ENCODE data around the gene KCNQ1.

Gene KCNQ1

GRCh38 chr11:2461253-2461955 lies 16.6 kb downstream of the KCNQ1 start:
- DNase-seq (ENCODE audit: low read depth), result no peak

GRCh38 chr11:2461956-2462542 lies 17.2 kb downstream of the KCNQ1 start:
- DNase-seq (ENCODE audit: low read depth), result no peak

GRCh38 chr11:2462543-2462985 lies 17.8 kb downstream of the KCNQ1 start:
- DNase-seq (ENCODE audit: low read depth), result no peak

- DNase-seq (ENCODE audit: low read depth), result no peak
Observed at GRCh38 chr11:2462986-2463765, 18.4 kb downstream of the KCNQ1 start.

GRCh38 chr11:2463766-2464277 lies 19.0 kb downstream of the KCNQ1 start:
- no peak for DNase-seq (ENCODE audit: low read depth)

GRCh38 chr11:2464451-2465165 lies 19.8 kb downstream of the KCNQ1 start:
- no peak for DNase-seq (ENCODE audit: low read depth)

- no peak for DNase-seq (ENCODE audit: low read depth)
Observed at GRCh38 chr11:2465202-2466068, 20.6 kb downstream of the KCNQ1 start.

GRCh38 chr11:2466069-2466801 lies 21.4 kb downstream of the KCNQ1 start:
- no peak for DNase-seq (ENCODE audit: low read depth)

- DNase-seq (ENCODE audit: low read depth), result no peak
Observed at GRCh38 chr11:2466869-2467694, 22.3 kb downstream of the KCNQ1 start.

- DNase-seq (ENCODE audit: low read depth), result no peak
Observed at GRCh38 chr11:2467695-2468055, 22.9 kb downstream of the KCNQ1 start.

- no peak for DNase-seq (ENCODE audit: low read depth)
Observed at GRCh38 chr11:2468363-2469235, 23.8 kb downstream of the KCNQ1 start.

GRCh38 chr11:2470495-2470894 lies 25.7 kb downstream of the KCNQ1 start:
- DNase-seq (ENCODE audit: low read depth), result no peak

- DNase-seq (ENCODE audit: low read depth), result no peak
Observed at GRCh38 chr11:2471048-2471803, 26.4 kb downstream of the KCNQ1 start.

- DNase-seq (ENCODE audit: low read depth), result no peak
Observed at GRCh38 chr11:2471804-2472096, 26.9 kb downstream of the KCNQ1 start.

- no peak for DNase-seq (ENCODE audit: low read depth)
Observed at GRCh38 chr11:2472428-2473186, 27.8 kb downstream of the KCNQ1 start.

- DNase-seq (ENCODE audit: low read depth), result no peak
Observed at GRCh38 chr11:2473361-2474058, 28.7 kb downstream of the KCNQ1 start.
